Measurements from ENCODE around the gene PRKCH. TPM values are rescaled to one million over a fixed set of nuclear protein-coding genes. Genes with fewer than 3 reads are reported as not detected.
A peak's percentile ranks its signal among the peaks of the same experiment; 100 is the strongest.

The PRKCH gene
- polyA plus RNA-seq, 6 donors from 2014 or later, result 0.59 to 2.8 (median 2.1) TPM

- Mint-ChIP-seq H3K27me3 (no peaks in the 10 kb centered on the region), H3K4me3 (no peak overlapping the region)
These were observed 44.4 kb downstream of the PRKCH start for GRCh38 chr14:61365667-61366212.

GRCh38 chr14:61368114-61368710 is 46.8 kb downstream of the PRKCH start:
- no peak for ATAC-seq (ENCODE audit: low read depth in 2 of 2)
- Mint-ChIP-seq H3K36me3 (no peaks in the 10 kb centered on the region), H3K27me3 (no peaks in the 10 kb centered on the region), H3K4me1 (no peaks in the 10 kb centered on the region), H3K27ac (no peak overlapping the region), H3K4me3 (no peak overlapping the region), H3K9me3 (peaks cover 2 to 10% (median 7%) of the 10 kb centered on the region in 7 donors)
- no peak for DNase-seq

More at GRCh38 chr14:61365667-61366212, 44.4 kb downstream of the PRKCH start:
- H3K36me3 Mint-ChIP-seq, result no peaks in the 10 kb centered on the region
- no peaks in the 10 kb centered on the region for H3K9me3 Mint-ChIP-seq
- H3K27ac Mint-ChIP-seq, result no peak overlapping the region
- DNase-seq, result no peak
- H3K4me1 Mint-ChIP-seq, result no peaks in the 10 kb centered on the region
- ATAC-seq (ENCODE audit: low read depth in 2 of 2), result no peak

- no peaks in the 10 kb centered on the region for H3K4me1 Mint-ChIP-seq
- peaks cover 4 to 17% (median 14%) of the 10 kb centered on the region in 7 donors for H3K9me3 Mint-ChIP-seq
- no peak overlapping the region for H3K4me3 Mint-ChIP-seq
- no peaks in the 10 kb centered on the region for H3K36me3 Mint-ChIP-seq
- ATAC-seq (ENCODE audit: low read depth in 2 of 2) (no peak), DNase-seq (no peak)
- no peak overlapping the region for H3K27ac Mint-ChIP-seq
- H3K27me3 Mint-ChIP-seq, result no peaks in the 10 kb centered on the region
These were observed 47.5 kb downstream of the PRKCH start for GRCh38 chr14:61368781-61369453.

- H3K27ac Mint-ChIP-seq, result no peak overlapping the region
- no peaks in the 10 kb centered on the region for H3K36me3 Mint-ChIP-seq
- DNase-seq, result no peak
- H3K4me1 Mint-ChIP-seq, result no peaks in the 10 kb centered on the region
- no peaks in the 10 kb centered on the region for H3K27me3 Mint-ChIP-seq
- peaks cover 4 to 22% (median 19%) of the 10 kb centered on the region in 7 donors for H3K9me3 Mint-ChIP-seq
- no peak for ATAC-seq (ENCODE audit: low read depth in 2 of 2)
- H3K4me3 Mint-ChIP-seq, result no peak overlapping the region
These were observed 48.1 kb downstream of the PRKCH start for GRCh38 chr14:61369454-61369810.

- no peaks in the 10 kb centered on the region for H3K4me1 Mint-ChIP-seq
- H3K27ac Mint-ChIP-seq, result no peak overlapping the region
- H3K9me3 Mint-ChIP-seq, result peaks cover 19 to 50% (median 41%) of the 10 kb centered on the region in 7 donors
- DNase-seq (no peak), ATAC-seq (ENCODE audit: low read depth in 2 of 2) (no peak)
- no peak overlapping the region for H3K4me3 Mint-ChIP-seq
- H3K27me3 Mint-ChIP-seq, result no peaks in the 10 kb centered on the region
- H3K36me3 Mint-ChIP-seq, result peaks cover 17 to 27% of the 10 kb centered on the region in 2 donors
These were observed 51.0 kb downstream of the PRKCH start for GRCh38 chr14:61372379-61372778.

- H3K4me3 Mint-ChIP-seq, result no peak overlapping the region
- H3K36me3 Mint-ChIP-seq, result peaks cover 17 to 29% of the 10 kb centered on the region in 2 donors
- H3K27ac Mint-ChIP-seq, result no peak overlapping the region
- ATAC-seq (ENCODE audit: low read depth in 2 of 2) (no peak), DNase-seq (no peak)
- no peaks in the 10 kb centered on the region for H3K27me3 Mint-ChIP-seq
- H3K9me3 Mint-ChIP-seq, result peaks cover 20 to 51% (median 44%) of the 10 kb centered on the region in 7 donors
- no peaks in the 10 kb centered on the region for H3K4me1 Mint-ChIP-seq
These were observed 51.6 kb downstream of the PRKCH start for GRCh38 chr14:61372842-61373555.

- ATAC-seq (ENCODE audit: low read depth in 2 of 2), result no peak
- H3K9me3 Mint-ChIP-seq, result peaks cover 25 to 60% (median 44%) of the 10 kb centered on the region in 7 donors
- H3K36me3 Mint-ChIP-seq, result peaks cover 17 to 36% of the 10 kb centered on the region in 2 donors
- no peak overlapping the region for H3K4me3 Mint-ChIP-seq
- H3K27me3 Mint-ChIP-seq, result no peaks in the 10 kb centered on the region
- H3K27ac Mint-ChIP-seq, result no peak overlapping the region
- DNase-seq, result no peak
- peaks cover 0 to 1% (median under 1%) of the 10 kb centered on the region in 3 donors for H3K4me1 Mint-ChIP-seq
These were observed 52.9 kb downstream of the PRKCH start for GRCh38 chr14:61374284-61374683.

- H3K27ac Mint-ChIP-seq, result no peak overlapping the region
- H3K4me3 Mint-ChIP-seq, result no peak overlapping the region
- H3K4me1 Mint-ChIP-seq, result peaks cover 4 to 10% (median 9%) of the 10 kb centered on the region in 3 donors
- no peak for DNase-seq
- ATAC-seq (ENCODE audit: low read depth in 2 of 2), result no peak
- H3K36me3 Mint-ChIP-seq, result peaks cover 17 to 36% of the 10 kb centered on the region in 2 donors
- H3K27me3 Mint-ChIP-seq, result no peaks in the 10 kb centered on the region
- peaks cover 25 to 60% (median 44%) of the 10 kb centered on the region in 7 donors for H3K9me3 Mint-ChIP-seq
These were observed 53.8 kb downstream of the PRKCH start for GRCh38 chr14:61375218-61375617.

GRCh38 chr14:61376314-61376713 is 54.9 kb downstream of the PRKCH start:
- no peaks in the 10 kb centered on the region for H3K27me3 Mint-ChIP-seq
- ATAC-seq (ENCODE audit: low read depth in 2 of 2) (no peak), DNase-seq (no peak)
- no peak overlapping the region for H3K4me3 Mint-ChIP-seq
- H3K9me3 Mint-ChIP-seq, result peaks cover 25 to 60% (median 44%) of the 10 kb centered on the region in 7 donors
- peaks cover 17 to 36% of the 10 kb centered on the region in 2 donors for H3K36me3 Mint-ChIP-seq
- H3K27ac Mint-ChIP-seq, result no peak overlapping the region
- H3K4me1 Mint-ChIP-seq, result peaks cover 4 to 14% (median 9%) of the 10 kb centered on the region in 3 donors

- no peaks in the 10 kb centered on the region for H3K27me3 Mint-ChIP-seq
- peaks cover 4 to 14% (median 9%) of the 10 kb centered on the region in 3 donors for H3K4me1 Mint-ChIP-seq
- DNase-seq (no peak), ATAC-seq (ENCODE audit: low read depth in 2 of 2) (no peak)
- peaks cover 25 to 55% (median 41%) of the 10 kb centered on the region in 7 donors for H3K9me3 Mint-ChIP-seq
- peaks cover 17 to 36% of the 10 kb centered on the region in 2 donors for H3K36me3 Mint-ChIP-seq
- H3K27ac Mint-ChIP-seq, result no peak overlapping the region
- no peak overlapping the region for H3K4me3 Mint-ChIP-seq
These were observed 56.4 kb downstream of the PRKCH start for GRCh38 chr14:61377749-61378148.

GRCh38 chr14:61379639-61380184 is 58.3 kb downstream of the PRKCH start:
- Mint-ChIP-seq H3K27me3 (peaks cover 0 to 4% (median 0%) of the 10 kb centered on the region in 3 donors), H3K27ac (peak overlapping the region in 2 of 6 donors; percentile 1 to 3), H3K4me3 (peak overlapping the region in 3 of 8 donors; percentile 9 to 21 (median 19)), H3K4me1 (peaks cover 4 to 14% (median 9%) of the 10 kb centered on the region in 3 donors), H3K9me3 (peaks cover 18 to 37% (median 23%) of the 10 kb centered on the region in 7 donors), H3K36me3 (peaks cover 15 to 35% of the 10 kb centered on the region in 2 donors)
- DNase-seq, result no peak
- ATAC-seq (ENCODE audit: low read depth in 2 of 2), result peak; percentile 75 to 79

GRCh38 chr14:61380984-61381383 is 59.6 kb downstream of the PRKCH start:
- Mint-ChIP-seq H3K36me3 (peaks cover 6 to 22% of the 10 kb centered on the region in 2 donors), H3K4me3 (no peak overlapping the region), H3K27ac (no peak overlapping the region), H3K4me1 (peaks cover 4 to 14% (median 9%) of the 10 kb centered on the region in 3 donors), H3K9me3 (peaks cover 9 to 24% (median 12%) of the 10 kb centered on the region in 7 donors), H3K27me3 (peaks cover 0 to 4% (median 0%) of the 10 kb centered on the region in 3 donors)
- ATAC-seq (ENCODE audit: low read depth in 2 of 2) (no peak), DNase-seq (no peak)

- H3K27me3 Mint-ChIP-seq, result peaks cover 0 to 4% (median 0%) of the 10 kb centered on the region in 3 donors
- DNase-seq (no peak), ATAC-seq (ENCODE audit: low read depth in 2 of 2) (no peak)
- peaks cover 5 to 18% (median 7%) of the 10 kb centered on the region in 7 donors for H3K9me3 Mint-ChIP-seq
- no peak overlapping the region for H3K27ac Mint-ChIP-seq
- peaks cover 4 to 14% (median 9%) of the 10 kb centered on the region in 3 donors for H3K4me1 Mint-ChIP-seq
- peaks cover under 1 to 16% of the 10 kb centered on the region in 2 donors for H3K36me3 Mint-ChIP-seq
- no peak overlapping the region for H3K4me3 Mint-ChIP-seq
These were observed 60.2 kb downstream of the PRKCH start for GRCh38 chr14:61381553-61381952.
